ENCODE results near the gene PIK3R1. TPM values are rescaled to one million over a fixed set of nuclear protein-coding genes. Genes with fewer than 3 reads are reported as not detected.

The PIK3R1 gene
- total and polyA plus RNA-seq, 2 of the 4 experiments (the other 2 are of a cell fraction) = 2.4 to 9.3 TPM

DNA sequence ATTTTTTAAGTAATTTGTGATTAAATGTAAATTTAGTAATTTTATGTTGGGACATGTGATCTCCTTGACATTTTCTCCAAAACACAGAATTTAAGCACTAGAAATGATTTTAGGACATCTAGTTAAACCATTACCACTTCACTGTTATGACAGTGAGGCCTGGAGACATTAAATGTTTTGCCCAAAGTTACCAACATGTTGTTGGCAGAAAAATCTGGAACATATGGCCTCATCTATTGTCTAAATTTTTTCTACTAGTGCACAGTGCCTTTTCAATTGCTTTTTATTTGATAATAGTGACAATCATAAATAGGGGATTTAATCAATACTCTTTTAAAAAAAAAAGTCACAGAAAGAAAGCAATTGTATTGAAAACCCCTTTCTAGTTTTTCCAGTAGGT lies 45.6 kb downstream of the PIK3R1 start:
- H4K91ac ChIP-seq (ENCODE audit: insufficient read depth, low read depth, low read length) = no peak overlapping the region
- H3K56ac ChIP-seq (ENCODE audit: extremely low read depth, insufficient read depth, low read length) = no peak overlapping the region
- no peak overlapping the region for H2BK20ac ChIP-seq (ENCODE audit: low read depth, low read length)
- no peaks in the 10 kb centered on the region for H3K9me3 ChIP-seq (ENCODE audit: control insufficient read depth, insufficient read depth, low read length)
- no peaks in the 10 kb centered on the region for H4K20me1 ChIP-seq (ENCODE audit: insufficient read depth, low read length)
- no peaks in the 10 kb centered on the region for H3K36me3 ChIP-seq (ENCODE audit: control insufficient read depth, insufficient read depth, low read length)
- no peaks in the 10 kb centered on the region for H3K27me3 ChIP-seq (ENCODE audit: control insufficient read depth, insufficient read depth, low read length)
- no peak overlapping the region for H3K4me2 ChIP-seq (ENCODE audit: low read depth, low read length)
- no peak overlapping the region for H3K4me3 ChIP-seq (ENCODE audit: insufficient read depth, low read depth, low read length)
- dilution Hi-C loops (cut with HindIII; ENCODE audit: low sequenced_read_pairs, unreplicated experiment) = no loop called here
- peaks cover 9% of the 10 kb centered on the region for H3K9me1 ChIP-seq (ENCODE audit: insufficient read depth, low read length)
- H3K4ac ChIP-seq (ENCODE audit: low read depth, low read length) = no peak overlapping the region
- no peak overlapping the region for H4K5ac ChIP-seq (ENCODE audit: low read depth, low read length)
- no peak overlapping the region for H2BK120ac ChIP-seq (ENCODE audit: low read depth, low read length)
- ChIA-PET CTCF (interaction anchor here (0.6 to 1.5 kb wide), 3 partner anchors 8 to 1827 kb away, joined by 3 to 4 read pairs (median 3); no protein-coding TSS in a partner anchor), POLR2A (ENCODE audit: unreplicated experiment) (no interaction called here)
- H3K9ac ChIP-seq (ENCODE audit: low read depth, low read length) = no peak overlapping the region
- H2AFZ ChIP-seq (replicated peaks; ENCODE audit: low read length, poor library complexity) = no peak overlapping the region
- no peak for DNase-seq
- no peak overlapping the region for H4K8ac ChIP-seq (ENCODE audit: low read depth in 2 of 2, low read length in 2 of 2)
- H3K14ac ChIP-seq (replicated peaks; ENCODE audit: low read depth, low read length) = no peak overlapping the region
- BruUV-seq (replicated peaks) = no TSS peak
- no peak overlapping the region; the same call in 1 of the 2 replicates for H3K23ac ChIP-seq (ENCODE audit: low read depth, low read length)
- H3K4me1 ChIP-seq (ENCODE audit: control insufficient read depth, insufficient read depth, low read length) = peaks cover 17% of the 10 kb centered on the region
- intact Hi-C loops (cut with micrococcal nuclease) = no loop called here
- no peak overlapping the region for H3K27ac ChIP-seq (ENCODE audit: insufficient read depth, low read length)
- no peak overlapping the region for H2AK9ac ChIP-seq (replicated peaks; ENCODE audit: low read depth, low read length, poor library complexity)
- no peak for ATAC-seq (ENCODE audit: low read depth)
- no peak overlapping the region for H3K18ac ChIP-seq (ENCODE audit: low read depth, low read length)
- in situ Hi-C loops (cut with MboI; ENCODE audit: low sequenced_read_pairs) = loop anchor here (25.0 kb wide), 1 partner anchor 1449 kb away; no protein-coding TSS in a partner anchor
- no peak overlapping the region for H2AK5ac ChIP-seq (ENCODE audit: low read depth, low read length)
- H3K79me1 ChIP-seq (ENCODE audit: low read depth in 1 of 2, low read length in 2 of 2) = peaks cover 14 to 26% of the 10 kb centered on the region in 2 experiments
- no peak overlapping the region for H2BK15ac ChIP-seq (ENCODE audit: low read depth, low read length)
- TF ChIP-seq RAD21 (IDR thresholded peaks at IDR 0.05; ENCODE audit: low read length) (no peak), MXI1 (IDR thresholded peaks at IDR 0.05; ENCODE audit: borderline replicate concordance, low read depth, low read length) (no peak), POLR2A (IDR thresholded peaks at IDR 0.05; ENCODE audit: low read depth, low read length) (no peak), MAFK (IDR thresholded peaks at IDR 0.05; ENCODE audit: low read depth, low read length) (no peak)
- TF ChIP-seq, protein P1, sequence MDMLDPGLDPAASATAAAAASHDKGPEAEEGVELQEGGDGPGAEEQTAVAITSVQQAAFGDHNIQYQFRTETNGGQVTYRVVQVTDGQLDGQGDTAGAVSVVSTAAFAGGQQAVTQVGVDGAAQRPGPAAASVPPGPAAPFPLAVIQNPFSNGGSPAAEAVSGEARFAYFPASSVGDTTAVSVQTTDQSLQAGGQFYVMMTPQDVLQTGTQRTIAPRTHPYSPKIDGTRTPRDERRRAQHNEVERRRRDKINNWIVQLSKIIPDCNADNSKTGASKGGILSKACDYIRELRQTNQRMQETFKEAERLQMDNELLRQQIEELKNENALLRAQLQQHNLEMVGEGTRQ (IDR thresholded peaks at IDR 0.05; ENCODE audit: low read depth, low read length) = no peak
- no peak overlapping the region for H2BK5ac ChIP-seq (ENCODE audit: low read depth, low read length, poor library complexity, severe bottlenecking)
